UCSD-AML1 (cell line): Measurements from ENCODE around the gene ELOVL5.
"Not testable (repeated sequence)": the region's sequence is repeated elsewhere in the genome, so short reads cannot be mapped to it uniquely, and the experiment has no call there.

Source experiments
- DNase-seq: peaks from one replicate; lab custom pipeline; 2025; ENCODE audit not compliant: unreplicated experiment; lab: John Stamatoyannopoulos, UW

The ELOVL5 gene

DNA sequence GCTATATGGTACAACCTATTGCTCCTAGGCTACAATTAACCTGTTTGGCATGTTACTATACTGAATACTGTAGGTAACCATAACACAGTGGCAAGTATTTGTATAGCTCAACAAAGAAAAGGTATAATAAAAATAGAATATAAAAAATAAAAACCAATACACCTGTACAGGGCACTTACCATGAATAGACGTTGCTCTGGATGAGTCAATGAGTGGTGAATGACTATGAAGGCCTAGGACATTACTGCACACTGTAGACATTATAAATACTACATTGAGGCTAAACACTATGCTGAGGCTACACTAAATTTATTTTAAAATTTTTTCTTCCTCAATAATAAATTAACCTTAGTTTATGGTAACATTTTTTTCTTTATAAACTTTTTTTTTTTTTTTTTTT lies 18.6 kb downstream of the ELOVL5 start:
- DNase-seq = no peak

DNA sequence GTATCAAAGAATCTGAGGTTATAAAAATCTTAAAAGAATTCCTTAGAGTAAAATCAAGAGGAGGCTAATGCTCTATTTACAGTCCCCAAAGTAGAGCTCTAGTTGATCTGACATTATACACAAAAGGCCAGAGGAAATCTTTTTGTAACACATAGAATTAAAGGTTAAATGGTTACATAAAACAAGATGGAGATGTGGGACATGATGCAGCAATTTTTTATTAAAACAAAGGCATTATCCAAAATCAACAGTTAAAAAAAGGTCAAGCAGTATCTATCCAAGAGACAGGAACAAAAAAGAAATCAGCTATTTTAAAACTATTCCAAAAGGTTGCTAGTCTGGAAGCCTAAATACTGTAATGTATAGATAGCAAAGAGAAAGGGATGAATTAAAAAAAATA lies 20.4 kb downstream of the ELOVL5 start:
- DNase-seq = no peak

DNA sequence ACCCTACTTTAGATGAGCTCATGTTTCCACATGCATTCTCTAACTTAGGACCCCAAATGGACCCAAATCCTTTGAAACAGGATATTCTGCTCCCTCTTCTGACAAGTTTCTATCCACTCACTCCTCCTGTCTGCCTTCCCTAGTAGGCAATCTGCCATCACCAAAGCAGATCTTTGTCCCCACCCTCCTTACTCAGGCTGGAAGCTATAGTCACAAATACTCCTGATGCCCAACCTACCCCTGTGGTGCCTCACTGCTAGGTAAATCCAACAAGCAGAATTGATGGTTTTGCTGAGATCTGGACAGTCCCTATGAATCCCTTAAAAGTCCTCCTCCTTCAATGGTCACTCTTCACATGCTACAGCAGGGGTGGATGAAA lies 21.7 kb downstream of the ELOVL5 start:
- DNase-seq = no peak

DNA sequence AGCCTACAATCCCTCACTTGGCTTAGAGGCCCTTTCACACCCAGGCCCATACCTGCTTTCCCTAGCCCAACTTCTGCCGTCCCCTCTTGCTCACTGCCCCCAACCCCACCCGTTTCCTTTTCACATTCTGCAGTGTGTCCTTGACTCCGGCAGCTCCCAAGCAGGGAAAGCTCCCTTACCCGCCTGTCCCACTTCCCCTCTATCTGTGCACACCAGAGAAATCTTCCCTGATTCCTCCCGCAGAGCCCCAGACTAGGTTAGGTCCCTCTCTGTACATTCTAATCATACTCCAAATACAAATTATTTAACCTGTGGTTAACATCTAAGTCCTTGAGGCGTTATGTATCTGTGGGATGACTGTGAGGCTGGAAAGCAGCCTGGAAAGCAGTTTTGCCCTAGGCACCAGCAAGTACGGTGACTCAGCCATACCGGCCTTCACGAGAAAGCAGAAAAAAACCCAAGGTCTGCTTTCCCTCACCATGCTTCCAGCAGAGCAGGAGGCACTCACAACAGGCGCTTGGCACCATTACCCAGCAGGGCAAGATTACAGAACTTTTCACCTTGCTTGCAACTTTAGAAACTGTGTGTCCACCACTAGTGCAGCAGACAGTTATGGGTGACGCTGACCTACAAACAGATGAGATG lies 22.3 kb downstream of the ELOVL5 start:
- DNase-seq = no peak

DNA sequence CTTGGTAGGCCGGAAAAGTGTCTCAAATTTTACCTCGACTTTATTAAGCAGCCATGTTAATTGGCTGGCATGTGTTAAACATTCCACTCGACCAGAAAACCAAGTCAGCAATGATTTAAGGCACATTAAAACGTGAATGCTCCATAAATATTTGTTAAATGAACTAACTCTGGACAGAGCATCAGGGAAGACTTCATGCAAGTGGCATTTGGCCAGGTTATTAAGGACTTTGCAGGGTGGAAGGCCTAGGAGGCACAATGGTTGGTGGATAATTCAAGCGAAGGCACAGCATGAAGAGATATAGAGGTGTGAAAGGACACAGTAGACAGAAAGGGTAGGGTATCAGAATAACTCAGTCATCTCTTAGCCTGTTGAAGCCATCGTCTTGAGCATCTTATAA lies 23.0 kb downstream of the ELOVL5 start:
- DNase-seq = no peak

DNA sequence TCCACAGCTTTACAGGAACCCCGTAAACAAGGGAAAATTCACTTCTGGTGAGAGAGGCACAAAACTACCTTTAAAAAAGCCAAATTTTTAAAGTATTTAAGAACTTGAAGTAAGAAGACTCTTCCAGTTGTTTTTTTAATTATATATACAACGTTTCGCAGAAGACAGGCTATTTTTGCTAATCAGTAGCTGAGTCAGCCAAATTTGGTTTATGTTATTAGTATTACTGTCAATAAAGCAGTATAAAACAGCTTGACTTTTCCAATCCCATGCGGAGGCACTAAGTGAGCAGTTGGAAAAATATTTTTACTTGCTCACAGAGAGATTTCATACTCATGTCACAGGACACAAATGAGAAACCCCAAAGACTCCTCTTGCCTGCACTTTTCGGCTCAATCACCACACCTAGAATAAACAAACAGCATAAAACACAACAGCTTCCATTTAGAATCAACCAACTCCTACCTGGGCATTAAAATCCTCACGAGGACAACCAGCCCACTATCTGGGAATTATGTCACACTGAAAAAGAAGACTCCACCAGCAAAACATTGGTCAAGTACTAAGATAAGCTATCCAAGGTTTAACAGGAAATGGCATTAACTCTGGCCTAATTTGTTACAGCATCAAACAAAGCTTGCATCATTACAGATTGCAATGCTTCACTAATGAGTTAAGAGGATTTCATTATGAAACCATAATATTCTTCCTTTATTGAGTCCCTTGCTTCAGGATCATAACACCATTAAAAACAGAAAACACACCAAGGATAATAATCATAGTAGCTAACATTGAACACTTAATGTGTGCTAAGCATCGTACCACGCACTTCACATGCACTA lies 26.3 kb downstream of the ELOVL5 start:
- no peak for DNase-seq

DNA sequence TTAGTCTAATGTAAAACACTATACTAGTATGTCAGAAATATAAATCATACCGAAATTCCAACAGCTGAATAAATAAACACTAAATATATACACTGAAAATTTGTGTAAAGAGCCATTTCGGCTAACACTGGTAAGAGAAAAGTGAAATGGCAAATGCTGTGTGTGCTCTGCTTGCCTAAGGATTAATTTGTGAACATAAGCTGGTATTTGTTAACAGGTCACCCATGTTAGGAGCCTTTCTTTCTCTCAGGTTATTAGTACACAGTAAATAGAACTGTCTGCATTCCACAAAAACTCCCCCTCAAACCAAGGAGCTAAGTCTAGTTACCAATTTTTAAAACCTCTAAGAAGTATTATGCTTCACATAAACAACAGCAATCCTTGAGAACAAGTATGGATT lies 27.0 kb downstream of the ELOVL5 start:
- DNase-seq = no peak

DNA sequence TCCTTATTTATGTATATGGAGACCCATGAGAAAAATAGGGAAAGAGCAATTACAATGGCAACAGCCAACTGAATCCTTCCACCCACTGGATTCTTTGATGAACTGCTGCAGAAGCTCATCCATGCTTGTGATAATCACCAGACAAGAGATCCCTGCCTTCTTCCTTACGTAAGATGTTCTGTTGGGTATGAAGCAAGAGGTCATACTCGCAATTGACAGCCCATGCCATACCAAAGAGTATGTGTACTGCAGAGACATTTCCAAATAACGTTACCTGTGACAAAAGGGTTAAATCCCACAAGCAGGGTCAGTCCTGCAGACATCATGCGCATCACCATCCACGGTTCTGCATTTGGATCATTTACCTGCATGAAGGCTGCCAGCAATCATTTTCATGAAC lies 27.8 kb downstream of the ELOVL5 start:
- DNase-seq = no peak

DNA sequence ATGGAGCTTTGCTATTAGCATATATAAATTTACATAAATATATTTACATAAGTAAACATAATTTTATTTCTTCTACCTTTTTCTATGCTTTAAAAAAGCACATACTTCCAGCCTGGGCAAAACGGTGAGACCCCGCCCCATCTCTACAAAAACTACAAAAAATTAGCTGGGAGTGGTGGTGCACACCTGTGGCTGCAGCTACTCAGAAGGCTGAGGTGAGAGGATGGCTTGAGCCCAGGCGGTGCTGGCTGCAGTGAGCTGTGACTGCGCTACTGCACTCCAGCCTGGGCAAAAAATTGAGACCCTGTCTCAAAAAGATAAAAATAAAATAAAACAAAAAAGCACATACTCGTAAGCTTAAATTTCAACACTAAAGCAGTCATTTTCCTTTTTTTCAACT lies 30.3 kb downstream of the ELOVL5 start:
- DNase-seq = no peak

DNA sequence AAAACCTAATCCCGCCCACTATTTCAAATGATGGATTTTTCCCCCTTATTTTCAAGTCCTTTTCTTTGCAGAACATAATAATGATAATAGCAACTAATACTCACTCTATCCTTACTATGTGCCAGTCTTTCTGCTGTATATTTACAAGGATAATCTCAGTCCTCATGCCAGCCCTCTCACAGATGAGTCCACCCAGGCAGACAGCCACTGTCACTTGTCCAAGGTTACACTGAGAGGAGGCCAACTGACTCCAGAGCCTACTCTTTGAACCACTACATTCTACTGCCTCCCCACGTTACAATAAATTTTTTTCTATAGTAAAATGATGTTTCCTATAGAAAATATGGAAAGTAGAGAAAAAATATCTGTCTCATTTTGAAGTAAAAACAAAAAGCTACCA lies 30.9 kb downstream of the ELOVL5 start:
- no peak for DNase-seq

DNA sequence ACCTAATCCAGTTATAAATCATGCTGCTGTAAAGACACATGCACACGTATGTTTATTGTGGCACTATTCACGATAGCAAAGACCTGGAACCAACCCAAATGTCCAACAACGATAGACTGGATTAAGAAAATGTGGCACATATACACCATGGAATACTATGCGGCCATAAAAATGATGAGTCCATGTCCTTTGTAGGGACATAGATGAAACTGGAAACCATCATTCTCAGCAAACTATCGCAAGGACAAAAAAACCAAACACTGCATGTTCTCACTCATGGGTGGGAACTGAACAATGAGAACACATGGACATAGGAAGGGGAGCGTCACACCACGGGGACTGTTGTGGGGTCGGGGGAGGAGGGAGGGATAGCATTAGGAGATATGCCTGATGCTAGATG lies 31.5 kb downstream of the ELOVL5 start:
- DNase-seq = not testable (repeated sequence)

DNA sequence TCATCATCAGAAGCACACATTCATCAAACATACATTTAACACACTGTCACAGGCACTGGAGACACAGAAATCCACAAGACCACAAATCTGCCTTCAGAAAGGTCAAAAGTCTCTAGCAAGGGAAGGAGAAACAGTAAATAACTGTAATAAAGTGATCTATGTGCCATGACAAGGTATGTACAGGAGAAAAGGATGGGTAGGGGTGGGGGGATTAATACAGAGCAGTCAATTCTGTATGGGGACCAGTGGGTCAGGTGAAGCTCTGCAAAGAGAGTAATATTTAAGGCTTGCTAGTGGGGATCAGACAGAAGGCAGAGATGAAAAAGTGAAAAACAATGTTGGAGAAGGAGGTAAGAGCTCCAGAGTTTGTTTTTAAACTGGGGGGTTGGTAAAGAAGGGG lies 32.6 kb downstream of the ELOVL5 start:
- no peak for DNase-seq

DNA sequence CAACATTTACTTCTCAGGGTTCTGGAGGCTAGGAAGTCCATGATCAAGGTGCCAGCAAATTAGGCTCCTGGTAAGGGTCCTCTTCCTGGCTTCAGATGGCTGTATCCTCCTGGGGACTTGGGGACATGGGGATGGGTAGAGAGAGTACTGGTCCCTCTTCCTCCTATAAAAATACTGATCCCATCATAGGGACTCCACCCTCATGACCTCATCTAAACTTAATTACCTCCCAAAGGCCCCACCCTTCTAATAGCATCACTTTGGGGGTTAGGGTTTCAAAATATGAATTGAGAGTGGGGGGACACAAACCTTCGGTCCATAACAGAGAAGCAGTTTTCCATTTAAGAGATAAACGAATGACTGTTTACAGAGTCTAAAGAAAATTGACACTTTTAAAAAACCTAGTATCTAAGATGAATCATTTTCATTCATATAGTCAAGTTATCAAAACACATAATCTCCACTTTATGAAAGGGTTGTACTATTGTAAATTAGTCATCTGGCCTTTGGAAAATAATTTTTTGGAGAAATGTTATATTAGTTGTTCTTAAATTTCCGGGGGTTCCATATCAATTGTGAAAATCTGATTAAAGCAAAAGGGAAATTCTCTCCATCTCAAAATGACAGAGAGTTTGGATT lies 33.5 kb downstream of the ELOVL5 start:
- no peak for DNase-seq

DNA sequence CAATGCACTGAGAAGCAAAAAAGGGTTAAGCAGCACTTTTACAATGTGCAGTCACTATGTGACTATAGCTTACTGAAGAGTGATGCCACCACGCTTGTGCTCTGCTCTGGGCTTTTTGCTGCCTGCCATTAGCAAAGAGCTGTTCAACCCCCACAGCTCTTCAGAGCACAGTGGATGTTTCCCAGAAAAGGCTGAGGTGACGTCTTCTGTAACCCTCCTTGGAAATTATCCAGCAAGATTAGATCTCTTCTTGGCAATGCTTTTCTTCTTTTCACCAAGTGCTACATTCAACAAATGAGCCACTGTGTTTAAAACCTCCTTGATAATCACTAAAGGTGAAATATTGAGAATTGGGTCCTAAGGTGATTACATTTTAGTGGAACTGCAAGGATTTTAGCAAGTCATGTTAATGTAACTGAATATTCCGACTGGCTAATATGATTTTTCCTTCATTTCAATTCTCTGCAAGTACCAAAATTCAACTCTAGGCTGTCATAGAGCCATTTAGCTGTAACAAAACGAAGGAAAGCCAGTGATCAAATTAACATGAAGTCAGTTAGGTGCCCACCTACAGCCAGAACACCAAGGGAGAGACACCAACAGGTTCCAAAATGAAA lies 34.9 kb downstream of the ELOVL5 start:
- DNase-seq = no peak

DNA sequence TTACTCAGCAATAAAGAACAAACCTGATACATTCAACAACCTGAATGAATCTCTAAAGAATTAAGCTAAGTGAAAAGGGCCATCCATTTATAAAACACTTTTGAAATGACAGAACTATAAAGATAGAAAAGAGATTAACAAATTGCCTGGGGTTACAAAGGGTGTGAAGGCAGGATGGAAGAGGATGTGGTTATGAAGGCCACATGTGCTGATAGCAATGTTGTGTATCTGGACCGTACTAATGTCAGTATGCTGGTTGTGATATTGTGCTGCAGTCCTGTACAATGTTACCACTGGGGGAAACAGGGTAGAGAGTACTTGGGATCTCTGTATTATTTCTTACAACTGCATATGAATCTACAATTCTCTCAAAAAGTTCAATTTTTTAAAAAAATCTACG lies 36.4 kb downstream of the ELOVL5 start:
- no peak for DNase-seq

DNA sequence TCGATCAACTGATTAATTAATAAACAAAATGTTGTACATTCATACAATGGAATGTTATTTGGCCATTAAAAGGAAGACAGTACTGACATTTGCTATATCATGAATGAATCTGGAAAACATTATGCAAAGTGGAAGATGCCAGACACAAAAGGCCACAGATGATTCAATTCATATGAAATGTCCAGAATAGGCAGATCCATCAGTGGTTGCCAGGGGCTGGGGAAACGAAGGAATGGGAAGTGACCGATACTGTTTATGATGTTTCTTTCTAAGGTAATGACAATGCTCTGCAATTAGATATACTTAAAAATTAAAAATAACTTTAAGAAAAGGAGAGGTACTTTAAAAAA lies 37.2 kb downstream of the ELOVL5 start:
- DNase-seq = no peak

DNA sequence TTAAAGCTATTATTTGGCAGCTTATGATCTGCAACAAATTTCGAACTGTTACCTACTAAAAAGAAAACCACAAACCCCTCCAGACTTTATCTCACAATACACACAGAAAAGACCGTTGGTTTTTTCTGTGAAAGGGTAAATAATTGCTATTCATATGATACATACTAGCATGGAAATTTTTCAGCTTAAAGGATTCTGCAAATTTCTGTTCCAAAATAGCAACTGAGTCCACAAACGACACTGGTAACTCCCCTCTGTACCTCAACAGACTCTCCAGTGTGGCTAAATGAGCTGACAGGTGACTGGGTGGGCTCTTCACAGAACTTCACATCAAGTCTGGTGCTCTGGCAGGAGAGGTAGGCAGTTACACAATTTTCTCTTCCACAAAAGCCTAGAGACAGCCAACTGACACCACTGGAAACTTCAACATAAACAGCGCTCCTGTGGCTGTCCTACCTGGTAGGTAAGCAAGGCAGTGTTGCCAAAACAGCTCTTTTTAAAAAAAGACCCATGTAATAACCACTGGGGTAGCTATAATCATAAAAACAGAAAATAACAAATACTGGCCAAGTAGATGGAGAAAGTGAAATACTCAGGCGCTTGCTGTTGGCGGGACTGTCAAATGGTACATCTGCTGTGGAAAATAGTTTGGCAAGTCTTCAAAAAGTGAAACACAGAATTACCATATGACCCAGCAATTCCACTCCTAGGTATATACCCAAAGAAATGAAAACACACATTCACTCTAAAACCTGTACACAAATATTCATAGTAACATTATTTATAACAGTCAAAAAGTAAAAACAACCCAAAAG lies 37.8 kb downstream of the ELOVL5 start:
- DNase-seq = no peak

DNA sequence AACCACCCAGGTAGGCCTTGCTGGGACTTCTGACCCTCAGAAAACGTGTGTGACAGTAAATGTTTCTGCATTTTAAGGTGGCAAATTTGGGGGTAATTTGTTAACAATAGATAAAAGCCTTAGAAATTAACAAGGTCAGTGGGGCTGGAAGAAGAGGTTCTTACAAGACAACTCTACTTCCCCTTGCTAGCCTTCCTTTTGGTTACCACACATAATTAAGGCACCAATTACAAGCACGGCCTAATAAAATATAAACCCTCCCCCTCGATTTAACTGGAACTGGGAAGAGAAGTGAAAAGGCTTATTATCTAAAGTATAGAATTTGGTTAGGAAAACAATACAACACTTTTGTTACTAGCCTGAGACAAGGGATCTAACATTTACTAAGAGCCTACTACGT lies 38.8 kb downstream of the ELOVL5 start:
- DNase-seq = no peak

DNA sequence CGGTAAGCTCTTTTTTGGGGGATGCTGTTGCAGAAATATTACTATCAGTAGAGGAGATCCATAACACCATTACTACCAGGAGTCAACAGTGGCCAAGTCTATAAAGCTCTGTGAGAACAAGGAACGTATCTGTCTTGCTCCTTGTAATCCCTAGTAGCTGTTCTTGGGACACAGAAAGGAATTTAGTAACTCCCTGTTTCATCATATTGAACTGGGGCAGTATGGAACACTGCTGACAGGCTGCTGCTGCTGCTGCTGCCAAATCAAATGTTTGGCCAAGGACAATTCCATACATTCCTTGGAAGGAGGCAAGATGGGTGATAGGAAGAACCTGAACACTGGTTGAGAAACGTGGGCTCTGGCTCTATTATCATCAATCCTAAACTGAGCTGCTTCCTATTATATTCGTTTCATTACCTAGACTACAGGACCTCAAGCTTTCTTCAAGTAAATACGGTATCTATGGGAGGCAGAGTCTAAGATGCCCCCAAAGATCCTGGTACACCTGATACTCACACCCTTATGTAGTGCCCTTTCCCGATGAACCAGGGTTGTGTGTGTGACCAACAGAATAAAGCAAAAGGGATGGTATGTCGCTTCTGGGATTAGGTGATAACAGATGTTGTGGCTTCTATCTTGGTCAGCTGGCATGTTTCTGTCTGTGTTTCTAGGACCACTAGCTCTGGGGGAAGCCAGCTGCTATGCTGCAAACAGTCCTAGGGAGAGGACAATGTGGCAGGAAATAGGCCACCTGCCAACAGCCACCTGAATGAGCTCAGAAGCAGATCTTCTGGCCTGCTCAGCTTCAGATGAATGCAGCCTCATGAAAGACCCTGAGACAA lies 39.5 kb downstream of the ELOVL5 start:
- DNase-seq = no peak

DNA sequence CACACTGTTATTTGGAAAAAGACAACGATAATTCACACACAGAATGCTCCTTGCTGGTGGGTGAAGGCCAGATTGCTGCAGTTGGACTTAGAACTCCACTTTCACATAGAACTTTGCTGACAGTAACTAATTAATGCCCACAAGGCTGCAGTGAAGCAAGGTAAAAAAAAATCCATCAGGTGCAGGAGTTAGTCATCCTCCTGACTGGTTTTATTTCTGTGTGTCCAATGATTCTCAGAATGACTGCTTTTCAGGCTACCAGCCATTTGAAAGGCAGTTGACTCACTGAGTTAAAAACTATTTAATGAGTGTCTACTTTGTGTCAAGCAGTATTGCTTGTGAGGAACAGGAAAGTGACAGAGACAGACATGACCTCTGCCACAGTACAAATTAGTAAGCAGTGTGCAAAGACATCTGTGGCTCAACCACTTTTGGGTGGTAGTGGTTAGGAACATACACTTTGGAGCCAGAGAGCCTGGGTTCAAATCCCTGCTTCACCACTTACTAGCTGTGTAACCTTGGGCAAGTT lies 41.9 kb downstream of the ELOVL5 start:
- no peak for DNase-seq
